Right ventricle myocardium inferior (tissue), 1 donor: ENCODE measurements around the gene SYCE1L. TPM values are rescaled to one million over a fixed set of nuclear protein-coding genes. Genes with fewer than 3 reads are reported as not detected.

Experiments used
- ATAC-seq: fragments of 200-7000 bp; cut with Tn5 transposase; one replicate; pipeline ENCODE4 v1.9.1; 2020; ENCODE audit warnings: mild to moderate bottlenecking, moderate library complexity
- DNase-seq: peaks from one replicate; pipeline ENCODE4 v3.0.0; 2021; ENCODE audit errors: missing footprints
- intact Hi-C: fragments of 100-400 bp; cut with DNase I; formaldehyde crosslinking; loops from one replicate; pipeline ENCODE4 v1.11.0; 2022
- total RNA-seq: library from RNA; stranded (reverse); fragmentation: NEBNext Ultra II Directional; extraction: Animal tissue kit (Norgen Biotek cat#: 25700); gene quantifications from one replicate; pipeline ENCODE4 v1.2.1, GENCODE V29; 2021
- donor health status: DM: no; HTN: yes; CAD: no; lungs with severe emphysema.

The SYCE1L gene
- total RNA-seq, 1 donor from 2014 or later = not detected

- intact Hi-C loops = no loop called here
- no peak for DNase-seq
- no peak for ATAC-seq
These were observed 4.6 kb upstream of the SYCE1L start for GRCh38 chr16:77194295-77195231.

- ATAC-seq (no peak), DNase-seq (no peak)
- intact Hi-C loops = no loop called here
These were observed 3.8 kb upstream of the SYCE1L start for GRCh38 chr16:77195411-77195810.

- no peak for ATAC-seq
- DNase-seq = no peak
- intact Hi-C loops = no loop called here
These were observed 1.5 kb upstream of the SYCE1L start for GRCh38 chr16:77197747-77198146.

- DNase-seq = no peak
These were observed 7.3 kb downstream of the SYCE1L start for GRCh38 chr16:77206533-77206932.

GRCh38 chr16:77207030-77207429, 7.8 kb downstream of the SYCE1L start:
- ATAC-seq (no peak), DNase-seq (no peak)
- intact Hi-C loops = no loop called here

More at GRCh38 chr16:77206533-77206932, 7.3 kb downstream of the SYCE1L start:
- intact Hi-C loops = no loop called here
- no peak for ATAC-seq

- intact Hi-C loops = no loop called here
- no peak for DNase-seq
- no peak for ATAC-seq
These were observed 9.2 kb downstream of the SYCE1L start for GRCh38 chr16:77208382-77208781.

- ATAC-seq (peak; percentile 60), DNase-seq (peak; percentile 79)
- intact Hi-C loops = no loop called here
These were observed 12.9 kb downstream of the SYCE1L start for GRCh38 chr16:77211880-77212740.

GRCh38 chr16:77212741-77213541, 13.7 kb downstream of the SYCE1L start:
- DNase-seq (peak; percentile 85), ATAC-seq (peak; percentile 88)
- intact Hi-C loops = no loop called here

GRCh38 chr16:77213542-77214106, 14.4 kb downstream of the SYCE1L start:
- no peak for DNase-seq
- peak; percentile 22 for ATAC-seq
- intact Hi-C loops = no loop called here

GRCh38 chr16:77214411-77215138, 15.4 kb downstream of the SYCE1L start:
- no peak for ATAC-seq
- no peak for DNase-seq
- intact Hi-C loops = no loop called here

- no peak for DNase-seq
- ATAC-seq = no peak
- intact Hi-C loops = no loop called here
These were observed 20.2 kb downstream of the SYCE1L start for GRCh38 chr16:77219437-77219836.

- DNase-seq (no peak), ATAC-seq (no peak)
- intact Hi-C loops = no loop called here
These were observed 21.2 kb downstream of the SYCE1L start for GRCh38 chr16:77220427-77220826.

- no peak for DNase-seq
- intact Hi-C loops = no loop called here
- no peak for ATAC-seq
These were observed 22.3 kb downstream of the SYCE1L start for GRCh38 chr16:77221482-77221881.

- intact Hi-C loops = no loop called here
These were observed 24.0 kb downstream of the SYCE1L start for GRCh38 chr16:77223184-77223583.

GRCh38 chr16:77225182-77225581, 26.0 kb downstream of the SYCE1L start:
- no peak for ATAC-seq
- no peak for DNase-seq
- intact Hi-C loops = no loop called here

More at GRCh38 chr16:77223184-77223583, 24.0 kb downstream of the SYCE1L start:
- DNase-seq (no peak), ATAC-seq (no peak)

GRCh38 chr16:77227745-77228144, 28.5 kb downstream of the SYCE1L start:
- ATAC-seq = no peak
- no peak for DNase-seq
- intact Hi-C loops = no loop called here

- ATAC-seq = no peak
- intact Hi-C loops = no loop called here
- DNase-seq = no peak
These were observed 31.8 kb downstream of the SYCE1L start for GRCh38 chr16:77231047-77231446.
